GM18867 (cell line): Measurements from ENCODE around the gene FSIP1.

Experiments used
- ATAC-seq: cut with Tn5 transposase; IDR thresholded peaks from one replicate; pipeline ENCODE4 v1.9.1; 2021; ENCODE audit warnings: mild to moderate bottlenecking, moderate library complexity; ENCODE audit not compliant: unreplicated experiment

FSIP1 gene

DNA sequence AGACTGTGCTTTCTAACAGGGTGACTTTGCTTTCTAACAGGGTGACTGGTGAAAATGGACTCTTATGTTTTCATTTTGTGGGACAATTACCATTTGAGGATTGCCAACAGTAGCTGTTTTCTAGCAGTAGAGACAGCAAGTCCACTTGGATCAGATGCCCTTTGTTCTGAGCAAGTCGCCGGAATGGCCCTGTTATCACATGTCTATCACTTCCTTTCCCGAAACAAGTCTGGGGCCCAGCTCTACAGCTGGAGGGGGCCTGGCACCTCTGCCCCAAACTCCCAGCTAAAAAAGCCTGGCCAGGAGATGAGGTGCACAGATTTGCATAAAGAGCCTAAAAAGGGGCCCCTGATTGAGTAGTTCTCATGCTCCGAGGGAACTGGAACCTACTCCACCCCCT is 157.2 kb downstream of the FSIP1 start:
- no peak for ATAC-seq

DNA sequence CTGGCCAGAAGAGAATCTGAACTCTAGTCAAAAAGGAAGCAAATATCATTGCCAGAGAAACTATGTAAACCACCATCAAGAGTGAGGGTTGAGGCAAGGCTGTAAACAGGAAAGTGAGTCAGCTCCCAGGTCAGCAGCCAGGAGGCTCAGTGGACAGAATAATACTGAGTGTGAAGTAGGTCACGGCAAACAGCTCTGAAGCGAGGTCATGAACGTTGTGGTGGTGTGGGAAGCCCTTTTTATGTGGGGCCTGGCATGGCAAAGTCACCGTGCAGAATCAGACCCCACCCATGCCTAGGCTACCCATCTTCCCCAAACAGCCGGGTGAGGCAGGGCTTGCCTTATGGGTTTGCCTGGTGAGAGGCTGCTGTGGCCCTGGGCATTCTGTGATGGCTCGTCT is 157.8 kb downstream of the FSIP1 start:
- peak; percentile 36 for ATAC-seq

DNA sequence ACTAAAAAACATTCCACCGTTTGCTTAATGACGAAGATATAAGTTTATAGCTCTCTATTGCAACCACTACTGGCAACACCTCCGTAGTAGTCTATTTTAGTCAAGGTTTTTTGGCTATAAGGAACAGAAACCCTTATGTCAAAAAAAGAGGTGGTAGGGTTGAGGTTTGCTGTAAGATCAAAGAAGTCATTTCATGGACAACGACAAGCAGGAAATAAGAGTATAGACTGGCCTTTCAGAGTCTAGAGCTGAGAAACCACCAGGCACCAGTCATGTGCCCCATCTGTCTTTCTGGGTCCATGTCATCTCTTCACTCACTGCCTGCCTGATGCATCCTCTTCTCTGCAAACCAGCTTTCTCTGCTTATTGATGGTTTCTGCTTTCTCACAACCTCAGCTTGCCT is 159.1 kb downstream of the FSIP1 start:
- ATAC-seq = peak; percentile 93

DNA sequence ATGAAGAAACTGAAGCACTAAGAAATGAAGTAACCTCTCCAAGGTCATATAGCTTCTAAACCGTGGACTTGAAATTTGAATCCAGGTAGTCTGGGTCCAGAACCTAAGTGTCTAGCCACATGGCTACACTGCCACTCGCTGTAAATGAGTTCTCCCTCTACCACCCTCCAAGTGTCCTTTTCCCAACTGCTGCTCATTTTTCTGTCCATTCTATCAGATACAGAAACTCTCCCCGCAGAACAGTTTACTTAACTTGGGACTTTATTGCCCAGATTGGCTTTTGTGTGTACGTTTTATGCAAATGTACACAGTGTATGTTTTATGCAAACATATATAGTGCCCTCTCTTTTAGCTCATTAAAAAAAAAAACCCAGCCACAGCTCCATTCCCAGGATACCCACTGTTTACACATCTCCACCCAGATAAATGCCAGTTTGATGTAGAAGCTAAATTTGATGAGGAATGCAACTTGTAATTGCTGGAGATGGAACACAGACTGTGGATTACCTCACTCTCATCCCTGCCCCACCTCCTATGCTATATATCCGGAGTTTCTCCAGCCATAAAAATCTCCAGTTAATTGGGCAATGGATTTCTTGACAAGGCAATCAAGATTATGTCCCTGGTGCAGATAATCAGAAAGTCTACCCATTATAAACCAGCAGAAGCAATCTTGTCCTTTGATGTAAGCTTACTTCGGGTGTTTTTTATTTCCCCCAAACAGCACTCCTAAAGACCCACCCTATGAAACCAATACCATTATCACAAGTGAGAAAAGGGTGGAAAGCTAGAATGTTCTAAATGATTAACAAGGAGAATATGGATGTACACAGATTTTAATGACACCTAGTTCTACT is 159.8 kb downstream of the FSIP1 start:
- peak; percentile 7 for ATAC-seq

DNA sequence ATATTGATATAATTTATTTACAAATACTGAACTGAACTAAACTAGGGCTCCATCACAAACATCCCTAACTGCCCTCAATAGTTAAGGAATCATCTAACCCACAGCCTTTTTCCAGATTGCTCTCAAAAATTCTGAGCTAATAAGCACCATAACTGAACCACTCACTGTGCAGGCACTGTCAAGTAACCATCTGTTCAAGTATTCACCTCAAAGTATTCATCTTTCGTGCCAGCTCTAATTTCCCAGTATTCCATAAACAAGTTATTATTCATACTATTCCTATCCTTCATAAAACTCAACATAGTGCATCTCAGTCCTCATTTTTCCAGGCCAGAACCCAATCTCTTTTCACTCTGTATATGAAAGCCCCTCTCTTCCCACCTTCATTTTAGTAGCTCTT is 160.7 kb downstream of the FSIP1 start:
- no peak for ATAC-seq

DNA sequence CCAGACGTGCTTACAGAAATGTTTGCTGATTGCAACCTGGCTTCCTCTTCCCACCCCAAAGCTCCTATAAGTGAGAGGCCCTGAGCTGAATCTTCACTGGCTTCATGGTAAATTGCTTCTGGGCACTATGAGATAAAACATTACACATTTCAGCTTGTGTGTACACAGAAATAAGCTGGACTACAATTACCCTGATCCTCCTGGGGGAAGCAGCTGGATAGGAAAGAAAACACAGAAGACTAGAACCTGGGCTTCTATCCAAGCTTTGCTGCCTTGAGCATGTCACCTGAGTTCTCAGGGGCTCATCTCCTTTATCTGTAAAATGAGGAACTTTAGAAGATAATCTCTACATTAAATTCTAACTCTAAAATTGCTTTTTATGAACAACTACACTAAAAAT is 161.4 kb downstream of the FSIP1 start:
- ATAC-seq = no peak

DNA sequence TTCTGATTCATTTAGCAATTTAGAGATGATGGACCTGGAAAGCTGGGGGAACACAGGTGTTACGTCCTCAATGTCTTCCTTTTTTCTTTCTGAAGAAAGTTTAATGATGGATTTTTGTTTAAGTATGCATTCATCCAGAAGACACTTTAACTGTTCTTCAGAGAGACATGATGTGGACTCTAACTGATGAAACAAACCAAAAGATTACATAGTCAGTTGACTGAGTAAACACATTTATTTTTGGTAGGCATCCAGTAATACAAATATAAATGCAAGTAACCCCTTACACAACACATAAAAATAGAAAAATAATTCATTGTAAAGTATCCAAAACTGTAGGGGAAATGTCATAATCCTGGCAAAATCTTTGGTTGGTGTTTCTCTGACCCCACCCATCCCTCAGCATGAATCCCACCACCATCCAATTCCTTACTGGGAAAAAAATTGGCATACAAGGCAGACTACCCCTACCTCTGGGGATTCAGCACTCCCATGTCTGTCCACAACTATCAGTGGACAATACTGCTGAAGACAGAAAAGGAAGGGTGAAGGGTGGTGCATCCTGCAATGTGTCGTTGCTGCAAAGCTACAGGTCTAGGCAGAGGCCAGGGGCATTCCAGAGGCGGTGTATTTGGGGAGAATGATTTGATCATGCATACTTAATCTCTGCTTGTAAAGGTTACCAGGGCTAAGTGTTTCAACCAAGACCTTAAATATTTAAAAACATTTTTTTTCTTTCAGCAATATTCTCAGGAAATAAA is 164.4 kb downstream of the FSIP1 start:
- no peak for ATAC-seq

DNA sequence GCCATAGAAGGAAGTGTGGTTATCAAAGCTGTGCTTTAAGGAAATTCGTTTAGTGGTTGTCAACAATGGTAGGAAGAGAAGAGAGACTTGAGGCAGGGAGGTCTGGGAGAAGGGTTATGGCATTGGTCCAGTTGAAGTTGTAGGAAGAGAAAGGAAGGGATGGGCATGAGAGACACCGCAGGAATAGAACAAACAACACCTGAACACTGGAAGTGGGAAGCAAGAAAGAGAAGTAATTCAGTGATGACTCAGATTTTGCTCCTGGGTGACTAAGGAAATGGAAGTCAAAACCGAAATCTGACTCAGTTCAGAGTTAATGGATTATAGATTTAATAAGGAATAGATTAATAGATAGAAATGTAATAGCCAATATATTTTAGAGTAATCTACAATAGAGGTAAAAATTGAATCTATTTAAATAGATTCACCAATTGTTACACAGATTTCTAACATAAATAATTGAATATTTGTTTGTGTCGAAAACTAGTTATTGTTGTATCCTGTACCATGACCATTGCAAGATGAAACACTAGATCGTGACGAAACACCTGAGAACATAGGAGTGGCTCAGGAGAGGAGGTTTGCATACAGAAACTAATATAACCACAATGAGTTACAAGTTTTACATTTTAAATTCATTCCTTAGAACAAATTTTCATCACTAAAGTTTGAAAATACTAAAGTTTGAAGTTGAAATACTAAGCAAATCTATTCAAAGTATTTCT is 165.7 kb downstream of the FSIP1 start:
- no peak for ATAC-seq

DNA sequence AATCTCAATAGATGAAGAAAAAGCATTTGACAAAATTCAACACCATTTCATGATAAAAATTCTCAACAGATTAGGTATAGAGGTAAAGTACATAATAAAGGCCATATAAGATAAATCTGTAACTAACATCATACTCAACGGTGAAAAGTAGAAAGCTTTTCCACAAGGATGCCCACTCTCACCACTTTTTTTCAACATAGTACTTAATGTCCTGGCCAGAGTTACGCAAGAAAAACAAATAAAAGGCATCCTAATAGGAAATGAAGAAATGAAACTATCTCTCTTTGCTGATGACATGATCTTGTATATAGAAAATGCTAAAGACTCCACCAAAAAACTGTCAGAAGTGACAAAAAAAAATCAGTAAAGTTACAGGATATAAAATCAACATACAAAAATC is 168.8 kb downstream of the FSIP1 start:
- no peak for ATAC-seq

DNA sequence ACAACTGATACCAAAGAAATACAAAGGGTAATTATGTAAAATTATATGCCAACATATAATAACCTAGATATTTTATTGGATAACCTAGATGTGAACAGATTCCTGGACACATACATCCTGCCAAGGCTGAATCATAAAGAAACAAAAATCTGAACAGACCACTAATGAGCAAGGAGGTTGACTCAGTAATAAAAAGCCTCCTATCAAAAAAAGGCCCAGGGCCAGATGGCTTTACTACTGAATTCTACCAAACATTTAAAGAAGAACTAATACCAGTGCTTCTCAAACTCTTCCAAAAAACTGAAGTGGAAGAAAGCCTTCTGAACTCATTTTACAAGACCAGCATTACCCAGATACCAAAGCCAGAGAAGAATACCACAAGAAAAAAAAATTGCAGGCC is 169.4 kb downstream of the FSIP1 start:
- ATAC-seq = no peak

DNA sequence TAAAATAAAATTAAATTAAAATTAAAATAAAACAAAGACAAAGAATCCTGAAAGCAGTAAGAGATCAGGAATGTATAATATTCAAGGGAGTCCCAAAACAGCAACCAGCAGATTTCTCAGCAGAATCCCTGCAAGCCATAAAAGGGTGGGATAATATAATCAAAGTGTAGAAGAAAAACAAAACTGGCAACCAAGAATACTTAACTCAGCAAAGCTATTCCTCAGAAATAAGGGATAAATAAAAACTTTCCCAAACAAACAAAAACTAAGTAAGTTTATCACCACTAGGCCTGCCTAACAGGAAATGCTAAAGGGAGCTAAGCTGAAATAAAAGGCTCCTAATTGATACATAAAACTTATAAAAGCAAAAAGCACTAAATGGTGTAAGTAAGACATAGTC is 172.0 kb downstream of the FSIP1 start:
- ATAC-seq = no peak

DNA sequence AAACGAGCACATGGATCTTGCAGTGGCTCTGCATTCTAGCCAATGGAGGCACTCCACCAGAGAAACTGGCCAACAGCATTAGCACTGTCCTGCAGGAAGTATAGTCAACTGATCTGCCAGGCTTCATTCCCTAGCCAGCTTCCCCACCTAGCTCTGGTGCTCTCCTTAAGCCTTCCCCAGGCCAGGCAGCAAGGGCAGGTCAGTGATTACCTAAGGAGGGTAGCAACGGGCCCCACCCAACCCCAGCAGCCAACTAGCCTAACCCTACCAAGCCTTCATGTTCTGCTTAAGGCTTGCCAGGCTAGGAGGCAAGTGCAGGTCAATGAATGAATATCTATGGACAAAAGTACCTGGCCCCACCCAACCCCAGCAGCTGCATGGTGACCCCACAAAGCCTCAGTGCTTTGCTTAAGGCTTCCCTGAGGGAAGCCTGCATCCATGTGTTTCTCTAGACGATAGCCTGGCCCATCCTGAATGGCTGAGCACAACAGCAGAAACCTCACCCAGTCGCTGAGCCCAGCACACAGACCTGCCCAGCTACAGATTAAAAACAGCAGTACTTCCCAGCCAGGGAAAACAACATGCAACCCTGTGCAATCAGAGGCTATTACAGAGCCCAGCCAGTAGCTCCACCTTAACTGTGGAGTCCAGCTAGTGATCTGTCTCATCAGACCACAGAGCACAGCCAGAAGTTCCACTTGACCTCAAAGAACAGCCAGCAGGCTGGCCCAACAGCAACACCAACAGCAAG is 173.3 kb downstream of the FSIP1 start:
- ATAC-seq = no peak

DNA sequence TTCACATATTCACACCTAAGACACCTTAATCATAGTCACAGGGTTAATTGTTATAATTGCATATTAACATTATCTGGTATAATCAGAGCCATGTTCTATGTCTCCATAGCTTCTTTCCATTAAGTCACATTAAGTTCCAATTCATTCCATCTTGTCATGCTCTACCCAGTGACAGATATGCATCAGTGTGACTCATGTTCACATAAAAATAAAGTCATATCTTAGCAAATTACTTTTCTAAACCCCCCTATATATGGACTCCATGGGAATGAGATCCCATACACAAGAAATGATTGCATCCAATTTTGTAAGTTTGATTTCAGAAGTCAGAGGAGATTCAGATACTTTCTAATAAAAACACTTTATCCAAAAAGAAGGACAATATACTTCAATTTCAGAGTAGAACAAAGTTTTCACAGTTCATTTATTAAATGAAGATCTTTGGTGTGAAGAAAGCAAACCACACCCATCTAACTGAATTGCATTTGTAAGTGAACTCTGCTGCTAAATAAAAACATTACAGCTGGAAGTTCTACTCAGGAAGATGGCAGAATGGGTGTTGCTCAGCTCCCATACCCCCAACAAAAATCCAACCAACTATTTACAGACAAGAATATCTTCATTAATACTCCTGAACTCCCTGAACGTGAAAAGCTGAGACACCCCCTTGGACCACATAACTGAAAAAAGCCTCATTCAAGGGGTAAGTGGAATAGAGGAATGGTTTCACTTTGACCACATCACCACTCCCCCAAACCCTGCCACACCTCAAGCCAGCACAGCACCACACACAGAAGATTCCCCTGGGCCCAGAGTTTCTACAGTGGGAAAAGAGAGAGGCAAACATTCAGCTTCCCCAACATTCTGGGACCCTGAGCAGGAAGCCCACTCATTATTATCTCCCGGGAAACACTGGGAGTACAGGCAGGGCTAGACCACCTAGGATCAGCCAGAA is 174.2 kb downstream of the FSIP1 start:
- ATAC-seq = no peak

DNA sequence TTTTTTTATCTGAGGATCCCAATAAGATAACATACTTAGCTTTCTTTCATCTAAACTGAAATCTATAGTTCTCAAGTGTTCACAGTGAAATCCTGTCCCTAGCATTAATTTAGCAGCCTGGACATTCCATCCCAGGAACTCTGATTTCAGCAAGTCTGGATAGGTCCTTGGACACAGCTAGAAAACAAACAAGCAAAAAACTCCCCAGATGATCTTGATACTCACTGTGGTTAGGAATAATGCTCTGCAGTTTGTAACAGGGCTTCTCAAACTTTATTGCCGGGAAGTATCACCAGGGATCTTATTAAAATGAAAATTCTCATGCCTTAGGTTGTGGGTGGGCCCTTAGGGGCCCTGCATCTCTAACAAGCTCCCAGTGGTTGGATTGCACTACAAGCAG is 177.5 kb downstream of the FSIP1 start:
- no peak for ATAC-seq

DNA sequence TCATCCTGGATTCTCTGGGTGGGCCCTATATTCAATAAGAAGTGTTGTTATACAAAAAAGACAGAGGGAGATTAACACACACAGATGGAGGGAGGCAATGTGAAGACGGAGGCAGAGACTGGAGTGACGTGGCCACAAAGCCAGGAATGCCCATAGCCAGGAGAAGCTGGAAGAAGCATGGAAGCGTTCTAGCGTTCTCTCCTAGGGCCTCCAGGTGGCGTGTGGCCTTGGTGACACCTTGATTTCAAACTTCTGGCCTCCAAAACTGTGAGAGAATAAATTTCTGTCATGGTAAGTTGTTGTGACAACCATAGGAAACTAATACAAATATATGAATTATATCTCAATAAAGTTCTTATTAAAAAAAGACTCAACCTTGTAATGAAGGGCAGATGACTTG is 180.5 kb downstream of the FSIP1 start:
- no peak for ATAC-seq

DNA sequence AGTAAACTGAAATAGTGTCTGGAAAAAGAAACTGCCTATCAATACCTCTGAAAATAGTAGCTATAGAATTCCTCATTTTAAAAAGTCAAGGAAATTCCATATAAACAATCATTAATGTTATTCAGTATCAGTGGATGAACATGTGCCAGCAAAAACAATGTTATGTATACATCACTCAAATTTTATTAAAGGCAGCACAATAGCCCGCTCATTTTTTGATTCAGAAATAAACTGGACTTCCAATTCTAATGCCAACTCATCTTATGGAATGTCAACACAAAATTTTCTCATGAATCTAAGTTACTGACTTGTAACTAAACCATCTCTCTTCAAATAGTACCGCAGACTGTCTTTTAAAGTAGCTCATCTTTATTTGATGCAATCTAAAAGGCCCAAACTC is 182.8 kb downstream of the FSIP1 start:
- no peak for ATAC-seq

DNA sequence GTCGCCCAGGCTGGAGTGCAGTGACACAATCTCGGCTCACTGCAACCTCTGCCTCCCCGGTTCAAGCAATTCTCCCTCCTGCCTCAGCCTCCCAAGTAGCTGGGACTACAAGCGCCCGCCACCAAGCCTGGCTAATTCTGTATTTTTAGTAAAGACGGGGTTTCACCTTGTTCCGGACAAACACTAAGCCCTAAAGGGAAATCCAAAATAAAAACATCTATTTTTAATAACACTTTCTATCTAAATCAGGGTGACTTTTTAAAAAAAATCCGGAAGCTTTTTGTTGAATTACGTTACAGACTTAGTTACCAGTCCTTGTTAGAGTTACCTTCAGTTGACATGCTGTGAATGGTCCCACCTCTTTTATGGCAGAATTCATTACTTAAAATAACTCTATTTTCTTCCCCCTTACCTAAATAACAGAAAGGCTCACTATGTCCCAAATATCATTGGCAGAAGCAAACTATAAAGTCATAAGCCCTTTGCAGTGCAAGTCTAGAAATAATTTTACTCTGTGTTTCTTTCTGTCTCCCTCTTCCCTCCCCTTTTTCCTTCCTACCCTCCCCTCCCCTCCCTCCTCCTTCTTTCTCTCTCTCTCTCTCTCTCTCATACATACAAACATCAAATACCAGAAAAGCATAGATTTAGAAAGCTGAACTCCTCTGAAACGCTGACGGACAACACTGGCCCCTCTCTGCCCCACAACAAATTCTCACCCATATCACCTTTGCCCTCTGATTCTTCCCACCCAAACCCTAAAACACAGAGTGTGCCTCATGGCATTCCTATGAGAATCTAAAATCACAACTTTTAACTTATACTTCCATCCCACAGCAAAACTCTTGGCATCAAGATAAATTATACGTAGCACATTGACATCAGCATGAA is 183.4 kb downstream of the FSIP1 start:
- ATAC-seq = no peak

DNA sequence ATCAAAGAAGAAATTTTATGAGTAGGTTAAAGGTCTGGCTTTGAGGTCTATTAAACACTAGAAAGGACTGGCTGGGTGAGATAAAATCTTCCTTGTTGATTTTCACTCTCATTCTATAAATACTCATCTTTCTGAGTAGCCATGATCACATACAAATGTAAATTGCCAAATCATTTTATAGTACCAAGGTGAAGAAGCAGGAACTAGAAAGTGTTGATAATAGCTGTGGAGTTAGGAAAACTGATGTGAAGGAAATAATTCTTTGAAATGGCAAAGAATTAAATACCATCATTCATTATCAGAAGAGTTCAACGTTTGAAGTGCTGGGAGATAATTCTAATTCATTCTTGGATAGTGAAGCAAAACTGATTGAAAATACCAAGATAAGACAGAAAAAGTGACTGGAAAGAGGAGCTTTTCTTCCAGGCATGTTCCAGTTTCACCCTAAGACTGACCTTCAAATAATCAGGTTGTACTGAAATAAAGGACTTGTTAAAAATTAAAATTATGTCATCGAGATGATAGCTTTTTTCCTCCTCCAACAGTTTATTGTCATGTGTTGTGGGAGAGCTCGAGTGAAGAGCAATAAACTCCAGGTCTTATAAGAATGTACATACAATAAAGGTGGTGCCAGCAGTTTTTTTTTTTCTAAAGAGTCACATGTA is 184.3 kb downstream of the FSIP1 start:
- ATAC-seq = no peak
